Measurements from ENCODE around the gene CCL13. TPM values are rescaled to one million over a fixed set of nuclear protein-coding genes. Genes with fewer than 3 reads are reported as not detected.

Gene CCL13
- total and polyA plus RNA-seq, 2 of the 8 experiments (the other 6 are each of a cell fraction or from before 2014, with no cell fraction given): not detected

Other genes starting within 250 kb of the CCL13 start
- gene CCL2, start 101.2 kb upstream of the CCL13 start, total RNA-seq (2021; fragmentation: NEBNext Ultra II Directional; extraction: Animal tissue kit (Norgen Biotek cat#: 25700)): 3.1 and 3.7 TPM in 2 replicates
- gene CCL2, start 101.2 kb upstream of the CCL13 start, polyA plus RNA-seq (2011; rRNA removed): 2.6 and 3.0 TPM in 2 replicates
- not detected in 2 replicates for gene CCL7, start 86.3 kb upstream of the CCL13 start, total RNA-seq (2021; fragmentation: NEBNext Ultra II Directional; extraction: Animal tissue kit (Norgen Biotek cat#: 25700))
- gene CCL7, start 86.3 kb upstream of the CCL13 start, polyA plus RNA-seq (2011; rRNA removed): not detected in 2 replicates
- not detected in 2 replicates for gene CCL11, start 70.7 kb upstream of the CCL13 start, total RNA-seq (2021; fragmentation: NEBNext Ultra II Directional; extraction: Animal tissue kit (Norgen Biotek cat#: 25700))
- gene CCL11, start 70.7 kb upstream of the CCL13 start, polyA plus RNA-seq (2011; rRNA removed): not detected in 2 replicates
- not detected in 2 replicates for gene CCL8, start 37.0 kb upstream of the CCL13 start, total RNA-seq (2021; fragmentation: NEBNext Ultra II Directional; extraction: Animal tissue kit (Norgen Biotek cat#: 25700))
- not detected in 2 replicates for gene CCL8, start 37.0 kb upstream of the CCL13 start, polyA plus RNA-seq (2011; rRNA removed)
- not detected in 2 replicates for gene CCL1, start 6.8 kb downstream of the CCL13 start, total RNA-seq (2021; fragmentation: NEBNext Ultra II Directional; extraction: Animal tissue kit (Norgen Biotek cat#: 25700))
- not detected in 2 replicates for gene CCL1, start 6.8 kb downstream of the CCL13 start, polyA plus RNA-seq (2011; rRNA removed)
- gene TMEM132E, start 223.1 kb downstream of the CCL13 start, total RNA-seq (2021; fragmentation: NEBNext Ultra II Directional; extraction: Animal tissue kit (Norgen Biotek cat#: 25700)): 0.31 and 0.45 TPM in 2 replicates
- gene TMEM132E, start 223.1 kb downstream of the CCL13 start, polyA plus RNA-seq (2011; rRNA removed): 0.60 and 0.67 TPM in 2 replicates